Hematopoietic multipotent progenitor cell treated with erythropoietin and hydrocortisone succinate and interleukin-3 and kit ligand, for 4 days (in vitro differentiated cells): ENCODE measurements around the gene ARHGDIA.

Experiments
- DNase-seq: peaks from one replicate; pipeline ENCODE4 v3.0.0-alpha.2; 2015

The ARHGDIA gene

DNA sequence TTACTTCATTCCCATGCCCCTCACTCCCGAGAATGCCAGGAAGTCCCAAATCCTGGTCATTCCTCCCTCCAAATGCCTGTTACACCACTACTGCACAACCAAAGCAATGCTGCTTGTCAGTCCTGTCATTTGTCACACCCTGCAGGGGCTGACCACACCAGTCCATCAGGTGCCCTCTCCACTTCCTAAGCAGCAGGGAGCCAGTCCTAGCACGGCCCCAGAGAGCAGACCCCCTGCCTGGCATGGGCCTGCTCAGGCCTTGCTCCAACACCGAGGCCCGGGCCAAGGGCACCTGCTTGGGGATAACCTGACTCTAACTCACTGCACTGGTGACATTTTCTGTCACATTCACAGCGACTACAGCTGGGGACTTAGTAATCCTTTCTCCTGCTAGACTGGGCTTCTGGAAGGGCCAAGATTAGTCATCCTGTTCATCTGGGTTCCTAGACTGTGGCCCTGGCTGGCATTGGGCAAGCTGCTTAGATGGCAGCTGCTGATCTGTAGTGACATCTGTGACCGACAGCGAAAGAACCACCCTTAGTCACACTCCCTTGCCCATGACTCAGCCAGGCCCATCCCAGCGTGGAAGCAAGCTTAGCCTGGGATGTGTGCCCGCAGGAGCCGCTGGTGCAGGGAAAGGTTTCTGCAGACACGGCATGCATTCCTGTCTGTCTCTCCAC is 14.9 kb upstream of the ARHGDIA start:
- DNase-seq, result peak; percentile 65

DNA sequence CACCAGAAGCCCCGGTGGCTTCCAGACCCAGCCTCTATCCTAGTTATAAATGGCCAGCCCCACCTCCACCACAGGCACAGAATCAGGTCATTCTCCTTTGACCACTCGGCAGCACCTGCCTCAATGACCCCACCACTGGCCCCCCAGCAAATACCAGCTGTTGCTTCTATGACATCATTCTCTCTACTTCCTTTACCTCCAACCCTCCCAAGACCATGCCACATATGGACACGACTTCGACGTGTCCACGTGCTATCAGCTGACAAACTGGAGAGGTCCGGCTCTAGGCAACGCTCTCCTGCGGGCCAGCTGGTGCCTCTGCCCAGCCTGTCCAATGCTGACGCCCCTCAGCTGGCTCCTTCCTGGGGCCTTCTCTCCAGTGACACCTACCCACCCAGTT is 14.3 kb upstream of the ARHGDIA start:
- DNase-seq, result no peak

GRCh38 chr17:81884968-81885367 is 13.8 kb upstream of the ARHGDIA start:
- no peak for DNase-seq

GRCh38 chr17:81884520-81884919 is 13.4 kb upstream of the ARHGDIA start:
- DNase-seq, result no peak

DNA sequence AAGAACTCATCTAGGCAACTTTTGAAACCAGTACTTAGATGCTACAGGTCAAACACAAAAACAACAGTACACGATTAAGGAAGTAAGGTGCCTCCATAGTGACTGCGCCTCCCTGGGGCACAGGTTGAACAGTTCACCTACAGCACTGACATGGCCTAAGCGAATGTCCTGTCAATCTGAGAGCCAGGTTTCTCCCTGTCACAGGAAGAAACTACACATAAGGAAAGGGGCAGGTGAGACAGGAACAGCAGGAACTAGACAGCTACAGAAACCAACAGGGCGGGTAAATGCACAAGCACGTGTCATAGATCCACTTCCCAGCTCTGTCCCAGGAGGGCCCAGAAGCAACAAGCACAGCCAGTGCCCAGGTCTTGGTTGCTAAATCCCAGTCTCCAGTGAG is 8.0 kb upstream of the ARHGDIA start:
- DNase-seq, result no peak

GRCh38 chr17:81878294-81878693 is 7.2 kb upstream of the ARHGDIA start:
- no peak for DNase-seq

- DNase-seq, result no peak
These were observed 6.4 kb upstream of the ARHGDIA start for GRCh38 chr17:81877569-81877968.

- DNase-seq, result peak; percentile 96
These were observed 472 bp upstream of the ARHGDIA start for GRCh38 chr17:81871387-81872230.

- DNase-seq, result peak; percentile 61
These were observed 781 bp downstream of the ARHGDIA start for GRCh38 chr17:81870131-81870980.

GRCh38 chr17:81869221-81870130 is 1.7 kb downstream of the ARHGDIA start:
- peak; percentile 67 for DNase-seq

GRCh38 chr17:81868674-81869220 is 2.4 kb downstream of the ARHGDIA start:
- DNase-seq, result peak; percentile 33

- DNase-seq, result no peak
These were observed 3.0 kb downstream of the ARHGDIA start for GRCh38 chr17:81867991-81868673.

DNA sequence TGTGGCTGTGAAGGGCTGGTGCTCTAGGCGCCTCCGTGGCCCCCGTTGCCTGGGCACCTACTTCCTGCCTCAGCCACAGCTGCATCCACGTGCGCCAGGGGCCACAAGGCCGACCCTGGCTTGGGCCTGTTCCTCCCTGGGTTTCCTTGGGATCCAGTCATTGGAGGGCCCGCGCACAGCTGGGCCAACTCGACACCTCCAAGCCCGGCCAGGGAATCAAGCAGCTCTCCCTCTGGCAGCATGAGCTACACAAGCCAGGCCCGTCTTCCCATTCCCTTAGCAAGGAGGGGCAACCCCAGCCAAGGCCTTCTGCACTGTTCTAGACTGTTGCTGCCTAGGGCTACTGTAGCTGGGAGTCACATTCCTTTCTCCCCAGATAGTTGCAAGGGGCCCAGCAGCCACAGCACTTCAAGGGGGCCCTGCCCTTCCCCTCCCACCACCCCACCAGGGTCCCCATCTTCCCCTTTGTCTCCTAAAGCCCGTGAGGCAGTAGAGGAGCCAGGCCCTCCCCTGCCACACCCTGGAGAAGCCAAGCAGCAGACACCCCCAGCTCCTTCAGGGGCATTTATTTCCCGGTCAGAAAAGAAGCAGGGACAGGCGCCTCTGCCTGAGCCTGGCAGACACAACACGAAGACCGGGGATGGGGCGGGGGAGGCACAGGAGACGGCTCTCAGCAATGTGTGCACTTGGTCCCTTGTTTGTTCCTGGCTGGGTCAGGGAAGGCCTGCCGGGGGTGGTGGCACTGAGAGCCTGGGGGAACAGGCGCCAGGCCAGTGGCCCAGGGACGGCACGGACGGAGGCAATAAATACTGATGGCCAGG is 3.8 kb downstream of the ARHGDIA start:
- DNase-seq, result peak; percentile 71

DNA sequence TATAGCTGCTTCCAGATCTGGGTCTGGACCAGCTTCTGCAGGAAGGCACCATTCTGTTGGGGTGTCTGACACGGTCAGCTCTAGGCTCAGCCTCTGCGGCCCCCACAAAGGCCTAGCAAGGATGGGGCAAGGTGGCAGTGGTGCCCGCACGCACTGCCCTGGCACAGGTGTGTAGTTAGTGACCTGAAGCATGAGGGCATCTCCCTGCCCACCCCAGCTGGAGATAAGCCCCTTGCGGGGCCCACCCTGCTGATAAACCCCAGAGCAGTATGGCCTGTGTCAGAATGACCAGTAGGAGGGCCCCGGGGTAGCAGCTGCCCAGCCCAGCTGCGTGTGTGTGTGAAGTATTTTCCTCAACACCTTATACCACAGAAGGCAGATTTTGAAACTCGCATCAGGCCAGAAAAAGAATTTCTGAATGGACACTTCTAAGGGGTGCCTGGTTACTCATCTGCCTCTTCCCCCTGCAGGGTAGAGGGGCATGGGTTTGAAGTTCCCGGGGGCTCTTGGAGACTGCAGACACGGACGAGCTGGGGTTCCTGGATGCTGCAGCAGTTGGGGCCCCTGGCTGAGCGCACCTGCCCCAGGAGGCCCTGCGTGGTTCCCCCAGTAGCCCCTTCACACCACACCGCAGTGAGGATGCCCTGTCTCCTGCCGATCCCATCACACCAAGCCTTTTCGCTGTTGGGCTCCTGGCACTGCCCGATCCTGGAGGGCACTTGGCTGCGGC is 4.5 kb downstream of the ARHGDIA start:
- peak; percentile 32 for DNase-seq

DNA sequence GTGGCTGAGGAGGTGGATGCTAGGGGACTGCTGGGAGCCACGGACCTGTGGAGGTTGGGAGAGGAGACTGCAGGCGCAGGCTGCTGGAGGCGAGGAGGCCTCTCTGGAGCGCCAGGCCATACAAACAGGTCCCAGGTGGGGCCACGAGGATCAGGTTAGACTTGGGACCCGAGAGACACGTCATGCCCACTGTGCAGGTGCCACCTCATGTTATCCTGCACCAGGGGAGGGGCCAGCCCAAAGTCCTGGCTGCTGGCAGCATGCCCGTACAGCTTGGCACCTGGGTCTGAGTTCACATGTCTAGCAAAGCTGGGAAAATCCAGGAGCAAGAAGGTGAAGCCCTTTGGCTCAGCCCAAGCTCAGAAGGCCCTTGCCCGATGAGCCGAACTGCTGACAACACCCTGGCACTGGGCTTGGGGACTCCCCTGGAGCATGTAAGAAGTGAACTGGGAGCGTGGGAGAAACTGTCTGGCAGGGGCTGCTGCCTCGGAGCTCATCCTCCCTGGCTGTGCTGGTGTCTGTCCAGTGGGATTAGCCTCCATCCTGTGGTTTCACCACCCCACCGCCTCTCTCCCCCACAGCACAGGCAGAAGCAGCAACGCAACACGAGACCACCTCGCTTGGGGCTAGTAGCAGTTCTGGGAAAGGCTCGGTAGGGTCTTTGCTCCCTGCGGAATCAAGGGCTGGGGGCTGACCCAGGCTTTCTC is 5.3 kb downstream of the ARHGDIA start:
- DNase-seq, result no peak

DNA sequence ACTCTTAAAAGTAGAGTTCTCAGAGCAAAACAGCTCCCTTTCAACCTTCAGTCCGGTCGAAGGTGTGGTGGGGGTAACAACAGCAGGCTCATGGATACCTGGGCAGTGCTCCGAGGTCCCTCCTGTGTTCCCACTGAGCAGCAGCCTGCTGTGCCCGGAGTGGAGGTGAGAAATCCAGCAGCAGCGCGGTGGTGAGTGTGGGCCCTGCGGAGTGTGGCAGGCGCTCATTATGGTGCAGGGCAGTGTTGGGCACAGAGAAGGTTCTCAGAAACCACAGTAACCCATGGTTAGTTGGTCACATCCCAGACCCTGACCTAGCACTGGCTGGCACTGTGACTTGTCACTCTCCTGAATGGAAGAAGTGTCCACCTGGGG is 5.8 kb downstream of the ARHGDIA start:
- DNase-seq, result no peak

DNA sequence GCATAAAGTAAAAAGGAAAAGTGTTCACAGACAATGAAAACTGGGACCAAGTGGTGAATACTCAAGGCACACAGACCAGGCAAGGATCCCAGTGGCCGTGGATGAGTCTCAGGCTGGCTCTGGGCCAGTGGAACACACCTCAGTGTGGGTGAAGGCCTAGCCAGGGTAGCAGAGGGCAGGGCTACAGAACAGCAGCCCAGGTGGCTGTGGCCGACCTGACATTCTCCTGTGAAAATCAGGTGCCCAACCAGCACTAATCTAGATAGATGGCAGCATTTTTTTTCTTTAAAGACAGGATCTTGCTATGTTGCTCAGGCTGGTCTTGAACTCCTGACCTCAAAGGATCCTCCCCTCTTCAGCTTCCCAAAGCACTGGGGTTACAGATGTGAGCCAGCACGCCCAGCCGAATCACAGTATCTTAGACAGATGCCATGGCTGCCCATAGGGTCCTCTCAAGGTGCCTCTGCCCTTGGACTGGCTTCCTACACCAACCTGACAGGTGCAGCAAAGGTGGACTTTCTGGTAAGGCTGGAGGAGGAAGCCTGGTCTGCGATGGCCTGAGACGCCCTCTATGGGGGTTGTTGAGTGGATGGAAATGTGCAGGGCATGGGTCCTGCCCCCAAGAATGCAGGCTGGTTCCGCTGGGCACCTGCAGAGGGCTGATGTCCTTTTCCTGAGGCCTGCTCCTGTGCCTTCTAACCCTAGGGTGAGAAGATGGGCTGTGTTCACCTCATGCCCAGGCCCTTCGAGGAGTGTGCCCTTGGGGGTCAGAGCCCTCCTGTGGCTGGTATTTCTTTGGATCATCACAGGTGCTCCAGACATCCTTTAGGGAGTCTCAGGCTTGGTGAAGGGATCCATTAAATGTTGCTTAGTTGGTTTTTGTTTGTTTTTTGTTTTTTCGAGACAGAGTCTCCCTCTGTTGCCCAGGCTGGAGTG is 7.0 kb downstream of the ARHGDIA start:
- peak; percentile 30 for DNase-seq

DNA sequence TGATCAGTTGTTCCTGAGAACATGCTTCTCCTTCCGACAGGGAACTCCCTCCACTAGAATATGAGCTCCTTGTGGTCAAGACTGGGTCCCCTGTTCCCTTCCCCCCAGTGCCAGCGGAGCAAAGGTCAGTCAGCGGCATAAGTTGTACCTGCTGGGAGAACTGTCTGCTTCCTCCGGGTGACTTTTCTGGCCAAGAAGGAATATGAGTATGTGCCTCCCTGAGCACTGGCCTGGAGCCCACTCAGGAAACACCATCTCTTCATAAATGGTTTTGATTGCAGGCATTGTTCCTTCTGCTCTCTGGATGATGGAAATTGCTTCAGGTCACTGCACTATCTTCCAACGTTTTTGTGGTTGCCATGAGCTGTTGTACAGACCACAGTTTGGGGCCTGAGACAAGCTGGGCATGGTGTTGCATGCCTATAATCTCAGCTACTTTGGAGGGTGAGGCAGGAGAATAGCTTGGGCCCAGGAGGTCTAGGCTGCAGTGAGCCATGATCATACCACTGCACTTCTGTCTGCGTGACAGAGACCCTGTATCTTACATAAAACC is 7.9 kb downstream of the ARHGDIA start:
- peak; percentile 40 for DNase-seq
